Keratinocyte (primary cell): ENCODE data around the gene SLC39A10. TPM values are rescaled to one million over a fixed set of nuclear protein-coding genes. Genes with fewer than 3 reads are reported as not detected.

ENCODE experiments used
- DNase-seq: peaks from one replicate; pipeline ENCODE4 v3.0.0-alpha.2; 2011; ENCODE audit warnings: low read depth, missing footprints, low spot score
- FAIRE-seq: peaks from 2 replicates; lab custom pipeline; 2011; peaks lifted over from hg19 to GRCh38; lab: Jason Lieb, UNC
- H2AFZ ChIP-seq: 2 replicates; pipeline ENCODE4 v1.6.0; 2012; ENCODE audit warnings: low read length, control low read depth, inconsistent platforms; ENCODE audit not compliant: control insufficient read depth
- H3K27ac ChIP-seq: 2 replicates; pipeline ENCODE4 v1.5.1; 2011; ENCODE audit warnings: low read length; ENCODE audit not compliant: control insufficient read depth, insufficient read depth
- H3K27me3 ChIP-seq: 3 replicates; pipeline ENCODE4 v1.6.0; 2011; ENCODE audit warnings: low read length; ENCODE audit not compliant: control insufficient read depth, insufficient read depth; ENCODE audit errors: extremely low read depth
- H3K36me3 ChIP-seq, 2 experiments: 2 replicates in 1 of 2; 3 replicates in 1 of 2; pipeline ENCODE4 v1.5.1; 2011; ENCODE audit warnings: low read length in 2 of 2, mild to moderate bottlenecking in 1 of 2; ENCODE audit not compliant: control insufficient read depth in 2 of 2, insufficient read depth in 2 of 2; ENCODE audit errors: extremely low read depth in 1 of 2
- H3K4me1 ChIP-seq: 3 replicates; pipeline ENCODE4 v1.5.1; 2011; ENCODE audit warnings: low read length; ENCODE audit not compliant: control insufficient read depth, insufficient read depth; ENCODE audit errors: extremely low read depth
- H3K4me2 ChIP-seq: 3 replicates; pipeline ENCODE4 v1.6.0; 2011; ENCODE audit warnings: low read depth, low read length; ENCODE audit not compliant: control insufficient read depth, insufficient read depth; ENCODE audit errors: extremely low read depth
- H3K4me3 ChIP-seq, 3 experiments: fragments of 200-600 bp in 1 of 3; sonication (generic) in 1 of 3; 2 replicates in 2 of 3; 3 replicates in 1 of 3; pipeline ENCODE4 v1.5.1; 2011 to 2016; ENCODE audit warnings: low read length in 3 of 3, mild to moderate bottlenecking in 3 of 3, control low read depth in 2 of 3, inconsistent platforms in 1 of 3, low read depth in 1 of 3, mixed read lengths in 1 of 3, mixed run types in 1 of 3, moderate library complexity in 1 of 3; ENCODE audit not compliant: control insufficient read depth in 2 of 3, insufficient read depth in 2 of 3; ENCODE audit errors: extremely low read depth in 1 of 3
- H3K79me2 ChIP-seq: 2 replicates; pipeline ENCODE4 v1.6.0; 2012; ENCODE audit warnings: low read length; ENCODE audit not compliant: control insufficient read depth, insufficient read depth
- H3K9ac ChIP-seq: 3 replicates; pipeline ENCODE4 v1.6.0; 2011; ENCODE audit warnings: low read length; ENCODE audit not compliant: control insufficient read depth, insufficient read depth; ENCODE audit errors: extremely low read depth
- H3K9me1 ChIP-seq: 3 replicates; pipeline ENCODE4 v1.6.0; 2011; ENCODE audit warnings: low read length; ENCODE audit not compliant: control insufficient read depth, insufficient read depth; ENCODE audit errors: extremely low read depth
- H3K9me3 ChIP-seq: 2 replicates; pipeline ENCODE4 v1.5.1; 2012; ENCODE audit warnings: low read depth, low read length; ENCODE audit not compliant: control insufficient read depth
- H4K20me1 ChIP-seq: 3 replicates; pipeline ENCODE4 v1.6.0; 2011; ENCODE audit warnings: low read length; ENCODE audit not compliant: control insufficient read depth, insufficient read depth; ENCODE audit errors: extremely low read depth
- EZH2 ChIP-seq: IDR thresholded peaks from one replicate; pipeline ENCODE4 v1.6.1; 2012; ENCODE audit warnings: inconsistent platforms, mild to moderate bottlenecking, low read length, moderate library complexity
- dilution Hi-C: fragments of 300-500 bp; cut with MboI; formaldehyde crosslinking; loops from one replicate; pipeline ENCODE4 v1.7.0; 2020; ENCODE audit warnings: low sequenced_read_pairs; ENCODE audit not compliant: extremely low pct_ligation_motif_present
- polyA plus RNA-seq, 5 experiments: library from polyadenylated mRNA; depleted of rRNA in 3 of 5; stranded (reverse) in 3 of 5; stranded (forward) in 1 of 5; unstranded in 1 of 5; fragments of >200 nt; gene quantifications; 1 replicate in 1 of 5; 2 replicates in 3 of 5; 3 replicates in 1 of 5; pipeline versions ENCODE4 v1.2.1 to v1.2.3, GENCODE V29; 2011 to 2012; ENCODE audit warnings: missing spikeins in 2 of 5, low read depth in 1 of 5, low replicate concordance in 1 of 5
- TF ChIP-seq, protein P1 (sequence below), 3 experiments: IDR thresholded peaks in 1 of 3; conservative IDR thresholded peaks in 1 of 3; optimal IDR thresholded peaks in 1 of 3; 2 replicates in 2 of 3; 3 replicates in 1 of 3; pipeline versions ENCODE3 to v1.5.1; 2011; ENCODE audit warnings: low read length in 3 of 3, mild to moderate bottlenecking in 3 of 3, moderate library complexity in 2 of 3, control low read depth in 1 of 3, inconsistent platforms in 1 of 3; ENCODE audit not compliant: insufficient read depth in 2 of 3; ENCODE audit errors: extremely low read depth in 1 of 3

The SLC39A10 gene
- polyA plus RNA-seq, 1 donor (not counting 4 experiments of a cell fraction or from before 2014, with no cell fraction given) = 19.4 TPM

DNA sequence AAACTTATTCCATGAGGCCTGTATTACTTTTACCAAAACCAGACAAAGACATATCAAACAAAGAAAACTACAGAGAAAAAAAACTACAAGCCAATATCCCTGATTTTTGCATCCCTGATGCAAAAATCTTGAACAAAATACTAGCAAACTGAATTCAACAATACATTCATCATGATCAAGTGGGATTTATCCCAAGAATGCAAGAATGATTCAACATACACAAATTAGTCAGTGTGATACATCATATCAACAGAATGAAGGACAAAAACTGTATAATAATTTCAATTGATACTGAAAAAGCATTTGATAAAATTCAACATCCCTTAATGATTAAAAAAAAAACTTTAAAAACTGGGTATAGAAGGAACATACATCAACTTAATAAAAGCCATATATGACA is 106.8 kb downstream of the SLC39A10 start:
- H3K27ac ChIP-seq = no peak overlapping the region
- dilution Hi-C loops = no loop called here
- H4K20me1 ChIP-seq = no peaks in the 10 kb centered on the region
- no peaks in the 10 kb centered on the region for H3K27me3 ChIP-seq
- no peaks in the 10 kb centered on the region for H3K9me1 ChIP-seq
- H3K4me2 ChIP-seq = no peak overlapping the region
- no peaks in the 10 kb centered on the region for H3K36me3 ChIP-seq
- DNase-seq (no peak), FAIRE-seq (no peak)
- H3K79me2 ChIP-seq = no peaks in the 10 kb centered on the region
- no peaks in the 10 kb centered on the region for H3K9me3 ChIP-seq
- no peak for TF ChIP-seq EZH2
- TF ChIP-seq, protein P1, sequence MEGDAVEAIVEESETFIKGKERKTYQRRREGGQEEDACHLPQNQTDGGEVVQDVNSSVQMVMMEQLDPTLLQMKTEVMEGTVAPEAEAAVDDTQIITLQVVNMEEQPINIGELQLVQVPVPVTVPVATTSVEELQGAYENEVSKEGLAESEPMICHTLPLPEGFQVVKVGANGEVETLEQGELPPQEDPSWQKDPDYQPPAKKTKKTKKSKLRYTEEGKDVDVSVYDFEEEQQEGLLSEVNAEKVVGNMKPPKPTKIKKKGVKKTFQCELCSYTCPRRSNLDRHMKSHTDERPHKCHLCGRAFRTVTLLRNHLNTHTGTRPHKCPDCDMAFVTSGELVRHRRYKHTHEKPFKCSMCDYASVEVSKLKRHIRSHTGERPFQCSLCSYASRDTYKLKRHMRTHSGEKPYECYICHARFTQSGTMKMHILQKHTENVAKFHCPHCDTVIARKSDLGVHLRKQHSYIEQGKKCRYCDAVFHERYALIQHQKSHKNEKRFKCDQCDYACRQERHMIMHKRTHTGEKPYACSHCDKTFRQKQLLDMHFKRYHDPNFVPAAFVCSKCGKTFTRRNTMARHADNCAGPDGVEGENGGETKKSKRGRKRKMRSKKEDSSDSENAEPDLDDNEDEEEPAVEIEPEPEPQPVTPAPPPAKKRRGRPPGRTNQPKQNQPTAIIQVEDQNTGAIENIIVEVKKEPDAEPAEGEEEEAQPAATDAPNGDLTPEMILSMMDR (optimal IDR thresholded peaks at IDR 0.05 in 1 of 3, IDR thresholded peaks at IDR 0.05 in 1 of 3, conservative IDR thresholded peaks at IDR 0.05 in 1 of 3; ENCODE audit: extremely low read depth in 1 of 3, insufficient read depth in 2 of 3, low read length in 3 of 3) = no peak
- H3K9ac ChIP-seq = no peak overlapping the region
- no peak overlapping the region for H3K4me3 ChIP-seq
- H3K4me1 ChIP-seq = no peaks in the 10 kb centered on the region
- H2AFZ ChIP-seq = no peak overlapping the region

DNA sequence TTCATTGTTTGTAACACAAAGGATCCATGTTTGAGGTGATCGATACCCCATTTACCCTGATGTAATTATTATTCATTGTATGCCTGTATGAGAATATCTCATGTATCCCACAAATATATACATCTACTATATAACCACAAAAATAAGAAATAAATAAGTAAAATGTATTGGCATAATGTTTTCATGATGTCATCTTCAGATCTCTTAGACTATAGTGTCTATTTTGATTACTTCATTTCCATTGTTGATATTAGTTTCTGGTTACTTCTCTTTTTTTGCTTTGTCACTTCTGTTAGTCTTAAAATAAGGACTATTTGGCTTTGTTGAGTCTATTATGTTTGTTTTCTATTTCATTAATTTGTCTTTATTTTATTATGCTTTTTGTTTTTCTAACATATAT is 109.7 kb downstream of the SLC39A10 start:
- FAIRE-seq (no peak), DNase-seq (no peak)
- Histone ChIP-seq H3K9me1 (no peaks in the 10 kb centered on the region), H3K4me1 (no peaks in the 10 kb centered on the region), H3K4me2 (no peak overlapping the region), H3K36me3 (no peaks in the 10 kb centered on the region), H3K79me2 (no peaks in the 10 kb centered on the region), H2AFZ (no peak overlapping the region), H3K9ac (no peak overlapping the region), H3K27ac (no peak overlapping the region), H4K20me1 (no peaks in the 10 kb centered on the region), H3K4me3 (no peak overlapping the region), H3K9me3 (no peaks in the 10 kb centered on the region), H3K27me3 (no peaks in the 10 kb centered on the region)
- TF ChIP-seq, protein P1 (optimal IDR thresholded peaks at IDR 0.05 in 1 of 3, IDR thresholded peaks at IDR 0.05 in 1 of 3, conservative IDR thresholded peaks at IDR 0.05 in 1 of 3; ENCODE audit: extremely low read depth in 1 of 3, insufficient read depth in 2 of 3, low read length in 3 of 3) = no peak
- no peak for TF ChIP-seq EZH2
- dilution Hi-C loops = no loop called here
